Measurements from ENCODE around the gene HECW1. TPM values are rescaled to one million over a fixed set of nuclear protein-coding genes. Genes with fewer than 3 reads are reported as not detected.

Gene HECW1
- total RNA-seq, 1 experiment from 2014 or later = 1.8 TPM

- Histone ChIP-seq H3K4me3 (ENCODE audit: low read depth, low read length) (no peak overlapping the region), H3K4me1 (no peaks in the 10 kb centered on the region), H3K36me3 (ENCODE audit: control insufficient read depth, insufficient read depth, low read length) (no peaks in the 10 kb centered on the region), H3K9me3 (no peaks in the 10 kb centered on the region), H3K27me3 (replicated peaks; ENCODE audit: control insufficient read depth, insufficient read depth, low read length) (no peaks in the 10 kb centered on the region; the same call in 1 of the 2 replicates)
- DNase-seq = peak; percentile 57 to 59
- H3K4me3 Mint-ChIP-seq (ENCODE audit: unreplicated experiment) = no peak overlapping the region
- no TSS peak for BruUV-seq (replicated peaks)
- H3K9me3 Mint-ChIP-seq (ENCODE audit: unreplicated experiment) = no peaks in the 10 kb centered on the region
- ChIA-PET POLR2A (no interaction called here), CTCF (interaction anchor here (0.6 to 1.8 kb wide), 9 partner anchors 14 to 499 kb away, joined by 3 to 8 read pairs (median 5); partner anchors contain the start of gene STK17A)
- peaks cover 3% of the 10 kb centered on the region for H3K27me3 Mint-ChIP-seq (ENCODE audit: insufficient read depth, unreplicated experiment)
- H3K27ac Mint-ChIP-seq (ENCODE audit: unreplicated experiment) = no peak overlapping the region
- intact Hi-C loops (cut with micrococcal nuclease; ENCODE audit: unreplicated experiment) = loop anchor here (10.0 kb wide), 1 partner anchor 135 kb away; no protein-coding TSS in a partner anchor
- no peaks in the 10 kb centered on the region for H3K4me1 Mint-ChIP-seq (ENCODE audit: low read depth, unreplicated experiment)
- TF ChIP-seq CTCF (IDR thresholded peaks at IDR 0.05; ENCODE audit: insufficient read depth in 1 of 2, low read depth in 1 of 2, low read length in 1 of 2, severe bottlenecking in 1 of 2, unreplicated experiment in 1 of 2) = peak; percentile 60 to 94
- H3K36me3 Mint-ChIP-seq (ENCODE audit: insufficient read depth, unreplicated experiment) = no peaks in the 10 kb centered on the region
Measured at GRCh38 chr7:43439631-43440401, 327.4 kb downstream of the HECW1 start.

DNA sequence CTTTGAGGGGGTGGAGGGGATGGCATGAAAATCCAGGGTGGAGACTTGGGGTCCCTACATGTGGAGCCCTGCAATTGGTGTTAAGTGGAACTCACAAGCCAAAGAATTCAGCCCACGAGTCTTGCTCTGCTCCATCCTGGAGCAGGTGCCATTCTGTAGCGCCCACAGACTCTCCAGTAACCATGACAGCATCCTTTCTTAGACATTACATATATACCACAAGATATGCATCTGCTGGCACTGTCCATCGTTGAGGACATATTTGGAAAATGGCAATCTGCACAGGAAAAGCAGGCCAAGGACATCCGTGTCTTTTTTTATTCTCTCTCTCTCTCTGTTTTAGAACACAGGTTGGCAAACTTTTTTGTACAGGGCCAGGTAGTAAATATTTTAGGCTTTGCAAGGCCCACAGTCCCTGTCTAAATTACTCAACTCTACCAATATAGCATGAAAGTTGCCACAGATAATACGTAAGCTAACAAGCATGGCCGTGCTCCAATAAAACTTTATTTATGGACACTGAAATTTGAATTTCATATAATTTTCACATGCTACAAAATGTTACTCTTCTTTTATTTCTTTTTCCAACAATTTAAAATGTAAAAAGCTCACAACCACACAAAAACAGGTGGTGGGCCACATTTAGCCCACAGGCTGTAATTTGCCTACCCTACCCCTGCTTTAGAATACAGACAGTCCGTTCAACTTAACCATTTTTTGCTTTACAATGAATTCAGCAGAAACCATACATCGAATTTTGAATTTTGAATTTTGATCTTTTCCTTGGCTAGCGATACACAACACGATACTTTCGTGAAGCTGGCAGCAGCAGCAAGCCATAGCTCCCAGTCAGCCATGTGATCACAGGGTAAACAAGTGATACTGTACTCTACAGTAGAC is 329.0 kb downstream of the HECW1 start:
- ChIA-PET CTCF (no interaction called here), POLR2A (no interaction called here)
- DNase-seq = no peak
- no TSS peak for BruUV-seq (replicated peaks)
- H3K4me3 ChIP-seq (ENCODE audit: low read depth, low read length) = no peak overlapping the region
- H3K27me3 ChIP-seq (replicated peaks; ENCODE audit: control insufficient read depth, insufficient read depth, low read length) = no peaks in the 10 kb centered on the region; the same call in 1 of the 2 replicates
- H3K36me3 Mint-ChIP-seq (ENCODE audit: insufficient read depth, unreplicated experiment) = no peaks in the 10 kb centered on the region
- H3K27me3 Mint-ChIP-seq (ENCODE audit: insufficient read depth, unreplicated experiment) = peaks cover 3% of the 10 kb centered on the region
- no peaks in the 10 kb centered on the region for H3K4me1 Mint-ChIP-seq (ENCODE audit: low read depth, unreplicated experiment)
- H3K4me1 ChIP-seq = no peaks in the 10 kb centered on the region
- no peak overlapping the region for H3K27ac Mint-ChIP-seq (ENCODE audit: unreplicated experiment)
- intact Hi-C loops (cut with micrococcal nuclease; ENCODE audit: unreplicated experiment) = no loop called here
- H3K36me3 ChIP-seq (ENCODE audit: control insufficient read depth, insufficient read depth, low read length) = no peaks in the 10 kb centered on the region
- no peaks in the 10 kb centered on the region for H3K9me3 Mint-ChIP-seq (ENCODE audit: unreplicated experiment)
- no peak overlapping the region for H3K4me3 Mint-ChIP-seq (ENCODE audit: unreplicated experiment)
- no peaks in the 10 kb centered on the region for H3K9me3 ChIP-seq
- TF ChIP-seq CTCF (IDR thresholded peaks at IDR 0.05; ENCODE audit: insufficient read depth in 1 of 2, low read depth in 1 of 2, low read length in 1 of 2, severe bottlenecking in 1 of 2, unreplicated experiment in 1 of 2) = no peak

DNA sequence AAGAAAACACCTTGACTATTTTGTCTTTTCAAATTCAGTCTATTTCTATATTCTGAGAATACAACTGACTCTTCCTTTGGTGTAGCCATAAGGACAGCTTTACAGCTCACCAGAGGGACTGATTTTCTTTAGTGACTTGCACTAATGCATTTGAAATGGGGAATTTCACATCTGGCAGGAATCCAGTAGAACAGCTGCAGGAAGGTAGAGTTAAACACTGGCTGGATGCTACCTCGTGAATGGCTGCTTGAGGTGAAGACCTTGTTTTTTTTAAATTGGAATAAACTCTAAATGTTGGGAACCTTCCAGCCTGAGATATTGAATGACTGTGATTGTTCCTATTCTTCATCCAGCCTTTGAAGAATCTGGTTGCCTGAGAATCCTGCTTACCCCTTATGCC is 330.9 kb downstream of the HECW1 start:
- TF ChIP-seq CTCF (IDR thresholded peaks at IDR 0.05; ENCODE audit: insufficient read depth in 1 of 2, low read depth in 1 of 2, low read length in 1 of 2, severe bottlenecking in 1 of 2, unreplicated experiment in 1 of 2) = no peak
- Histone ChIP-seq H3K4me3 (ENCODE audit: low read depth, low read length) (no peak overlapping the region), H3K27me3 (replicated peaks; ENCODE audit: control insufficient read depth, insufficient read depth, low read length) (no peaks in the 10 kb centered on the region; the same call in 1 of the 2 replicates), H3K9me3 (no peaks in the 10 kb centered on the region), H3K36me3 (ENCODE audit: control insufficient read depth, insufficient read depth, low read length) (no peaks in the 10 kb centered on the region), H3K4me1 (no peaks in the 10 kb centered on the region)
- no peaks in the 10 kb centered on the region for H3K9me3 Mint-ChIP-seq (ENCODE audit: unreplicated experiment)
- H3K36me3 Mint-ChIP-seq (ENCODE audit: insufficient read depth, unreplicated experiment) = no peaks in the 10 kb centered on the region
- no peak overlapping the region for H3K27ac Mint-ChIP-seq (ENCODE audit: unreplicated experiment)
- ChIA-PET CTCF (no interaction called here), POLR2A (no interaction called here)
- no peak for DNase-seq
- intact Hi-C loops (cut with micrococcal nuclease; ENCODE audit: unreplicated experiment) = no loop called here
- no TSS peak for BruUV-seq (replicated peaks)
- no peak overlapping the region for H3K4me3 Mint-ChIP-seq (ENCODE audit: unreplicated experiment)
- no peaks in the 10 kb centered on the region for H3K4me1 Mint-ChIP-seq (ENCODE audit: low read depth, unreplicated experiment)
- peaks cover 3% of the 10 kb centered on the region for H3K27me3 Mint-ChIP-seq (ENCODE audit: insufficient read depth, unreplicated experiment)
